HG03354 (cell line): Measurements from ENCODE around the gene NLRP12.
"Not testable (repeated sequence)": the region's sequence is repeated elsewhere in the genome, so short reads cannot be mapped to it uniquely, and the experiment has no call there.

Experiments
- ATAC-seq: cut with Tn5 transposase; IDR thresholded peaks from one replicate; pipeline ENCODE4 v1.9.1; 2021; ENCODE audit warnings: mild to moderate bottlenecking; ENCODE audit not compliant: unreplicated experiment, poor library complexity, severe bottlenecking

Gene NLRP12

DNA sequence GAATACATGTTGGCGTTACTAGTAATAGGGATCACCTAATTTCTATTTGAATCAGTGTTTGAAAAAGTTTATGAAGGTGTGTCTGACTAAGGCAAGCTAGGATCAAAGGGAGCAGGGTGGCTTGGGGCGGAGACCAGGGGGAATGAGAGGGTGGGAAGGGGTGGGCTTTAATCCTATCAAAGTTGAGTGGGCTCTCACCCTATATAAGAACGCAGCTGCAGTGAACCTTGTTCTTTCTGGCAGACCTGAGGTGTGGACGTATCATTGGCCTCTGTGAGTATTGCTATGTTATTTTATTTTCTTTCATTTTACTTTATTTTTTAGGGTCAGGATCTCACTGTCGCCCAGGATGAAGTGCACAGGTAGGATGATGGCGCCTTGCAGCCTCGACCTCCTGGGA lies 37.4 kb downstream of the NLRP12 start:
- no peak for ATAC-seq

DNA sequence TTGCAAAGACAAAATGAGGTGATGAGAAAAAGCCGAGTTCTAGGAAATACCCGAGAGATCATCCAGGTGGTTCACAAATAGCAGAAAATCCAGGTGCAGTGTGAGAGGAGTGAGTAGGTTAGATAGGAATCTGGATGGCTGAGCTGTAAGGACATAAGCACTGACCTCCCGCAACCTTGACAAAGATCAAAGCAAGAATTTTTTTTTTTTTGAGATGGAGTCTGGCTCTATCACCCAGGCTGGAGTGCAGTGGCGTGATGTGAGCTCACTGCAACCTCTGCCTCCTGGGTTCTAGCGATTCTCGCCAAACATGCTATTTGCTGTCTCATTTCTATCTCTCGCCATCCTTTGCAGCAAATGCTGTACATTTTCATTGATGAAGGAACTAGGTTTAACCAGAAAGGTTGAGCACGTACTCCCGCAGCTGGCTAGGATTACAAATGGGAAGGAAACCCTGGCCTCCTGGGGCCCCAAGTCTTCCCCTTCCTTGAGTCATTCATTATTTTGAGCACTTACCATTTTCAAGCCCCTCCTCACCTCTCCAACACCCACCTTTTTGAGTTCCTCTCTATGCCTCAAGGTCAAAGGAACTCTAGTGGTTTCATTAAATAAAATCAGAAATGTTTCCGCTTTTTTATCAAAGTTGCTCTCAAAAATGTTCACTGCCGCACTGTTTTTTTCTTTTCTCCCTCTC lies 38.8 kb downstream of the NLRP12 start:
- ATAC-seq = no peak

GRCh38 chr19:53782698-53783097 lies 41.4 kb downstream of the NLRP12 start:
- no peak for ATAC-seq

DNA sequence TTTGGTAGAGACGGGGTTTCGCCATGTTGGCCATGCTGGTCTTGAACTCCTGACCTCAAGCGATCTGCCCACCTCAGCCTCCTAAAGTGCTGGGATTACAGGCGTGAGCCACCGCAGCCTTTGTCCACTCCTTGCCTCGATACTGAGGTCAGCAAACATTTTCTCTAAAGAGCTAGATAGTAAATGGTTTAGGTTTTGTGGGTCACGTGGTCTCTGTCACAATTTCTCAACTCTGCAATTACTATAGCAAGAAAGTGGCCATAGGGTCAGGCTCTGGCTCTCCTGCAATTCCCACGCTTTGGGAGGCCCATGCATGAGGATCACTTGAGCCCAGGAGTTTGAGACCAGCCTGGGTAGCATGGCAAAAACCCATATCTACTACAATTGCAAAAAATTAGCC lies 42.8 kb downstream of the NLRP12 start:
- ATAC-seq = not testable (repeated sequence)

GRCh38 chr19:53780506-53780905 lies 43.6 kb downstream of the NLRP12 start:
- no peak for ATAC-seq

DNA sequence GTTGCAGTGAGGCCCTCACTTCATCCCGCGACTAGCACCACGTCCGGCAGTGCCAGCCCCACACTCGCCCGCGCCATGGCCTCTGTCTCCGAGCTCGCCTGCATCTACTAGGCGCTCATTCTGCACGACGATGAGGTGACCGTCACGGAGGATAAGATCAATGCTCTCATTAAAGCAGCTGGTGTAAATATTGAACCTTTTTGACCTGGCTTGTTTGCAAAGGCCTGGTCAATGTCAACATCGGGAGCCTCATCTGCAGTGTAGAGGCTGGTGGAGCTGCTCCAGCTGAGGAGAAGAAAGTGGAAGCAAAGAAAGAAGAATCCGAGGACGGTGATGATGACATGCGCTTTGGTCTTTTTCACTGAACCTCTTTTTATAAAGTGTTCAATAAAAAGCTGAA lies 48.6 kb downstream of the NLRP12 start:
- no peak for ATAC-seq

DNA sequence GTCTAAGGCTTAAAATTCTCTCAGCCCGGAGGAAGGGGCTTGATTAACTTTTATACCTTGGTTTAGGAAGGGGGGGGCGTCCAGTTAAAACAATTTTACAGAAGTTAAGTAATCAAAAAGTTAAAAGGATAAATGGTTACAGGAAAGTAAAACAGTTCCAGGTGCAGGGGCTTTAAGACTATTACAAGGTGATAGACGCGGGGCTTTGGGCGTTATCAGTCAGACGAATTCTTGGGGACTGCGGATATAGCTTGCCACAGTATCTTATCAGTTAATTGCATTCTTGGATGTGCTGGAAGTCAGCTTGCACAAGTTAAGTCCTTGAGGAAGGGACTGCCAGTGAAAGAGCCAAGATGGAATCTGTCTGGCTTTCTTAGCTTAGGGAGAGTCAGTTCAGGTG lies 49.6 kb downstream of the NLRP12 start:
- ATAC-seq = not testable (repeated sequence)

GRCh38 chr19:53773999-53774398 lies 50.1 kb downstream of the NLRP12 start:
- ATAC-seq = no peak

DNA sequence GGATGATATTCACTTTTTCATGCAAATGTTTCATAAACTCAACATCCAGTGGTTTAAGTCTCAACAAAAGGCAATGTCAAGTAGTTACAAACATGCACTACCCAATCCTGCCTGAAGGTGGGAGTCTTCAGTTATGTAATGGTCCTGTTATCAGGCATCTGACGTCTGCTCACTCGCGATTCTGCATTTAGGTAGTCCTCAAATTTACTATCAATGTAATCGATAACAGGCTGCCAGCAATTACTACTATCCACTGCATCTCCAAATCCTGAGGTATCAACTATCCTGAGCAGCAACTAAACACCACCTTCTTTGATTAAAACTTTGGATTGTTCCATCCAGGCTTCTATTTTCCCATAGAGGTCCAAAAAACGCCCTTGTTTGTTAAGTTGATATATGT lies 51.2 kb downstream of the NLRP12 start:
- ATAC-seq = no peak

DNA sequence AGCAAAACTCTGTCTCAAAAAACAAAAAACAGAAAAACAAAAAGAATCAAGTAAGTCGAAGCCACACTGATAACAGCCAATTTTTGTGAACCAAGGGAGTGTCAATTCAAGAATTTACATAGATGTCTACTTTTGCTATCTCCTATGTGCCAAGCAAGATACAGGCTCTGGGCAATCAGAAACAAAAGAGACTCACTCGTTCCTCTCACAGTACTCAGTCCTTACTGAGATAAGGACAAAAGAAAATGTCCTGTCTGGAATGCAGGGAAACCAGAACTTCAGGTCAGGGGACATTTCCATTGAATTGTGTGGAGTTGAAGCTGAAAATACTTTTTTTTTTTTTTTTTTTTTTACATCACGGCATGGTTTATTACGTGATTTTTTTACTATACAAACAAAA lies 53.0 kb downstream of the NLRP12 start:
- ATAC-seq = no peak

DNA sequence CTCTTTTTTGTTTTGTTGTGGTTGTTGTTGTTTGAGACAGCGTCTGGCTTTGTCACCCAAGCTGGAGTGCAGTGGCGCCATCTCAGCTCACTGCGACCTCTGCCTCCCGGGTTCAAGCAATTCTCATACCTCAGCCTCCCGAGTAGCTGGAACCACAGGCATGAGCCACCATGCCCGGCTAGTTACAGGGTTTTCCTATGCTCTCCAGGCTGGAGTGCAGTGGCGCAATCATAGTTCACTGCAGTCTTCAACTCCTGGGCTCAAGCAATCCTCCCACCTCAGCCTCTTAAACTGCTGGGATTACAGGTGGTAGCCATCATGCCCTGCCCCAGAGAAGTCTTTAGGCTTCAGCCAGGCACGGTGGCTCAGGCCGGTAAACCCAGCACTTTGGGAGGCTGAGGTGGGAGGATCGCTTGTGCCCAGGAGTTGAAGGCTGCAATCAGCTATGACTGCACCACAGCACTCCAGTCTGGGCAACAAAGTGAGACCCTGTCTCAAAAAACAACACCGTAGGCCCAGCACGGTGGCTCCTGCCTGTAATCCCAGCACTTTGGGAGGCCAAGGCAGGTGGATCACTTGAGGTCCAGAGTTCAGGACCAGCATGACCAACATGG lies 54.3 kb downstream of the NLRP12 start:
- ATAC-seq = not testable (repeated sequence)

- ATAC-seq = no peak
Observed at GRCh38 chr19:53768401-53768800, 55.7 kb downstream of the NLRP12 start.

GRCh38 chr19:53758991-53759390 lies 65.1 kb downstream of the NLRP12 start:
- ATAC-seq = not testable (repeated sequence)
